BJ (cell line): ENCODE data around the gene GFRA1. TPM values are rescaled to one million over a fixed set of nuclear protein-coding genes. Genes with fewer than 3 reads are reported as not detected.

Experiments
- CTCF ChIA-PET: fragments of 350-600 bp; formaldehyde crosslinking; extraction: SDS; loops from one replicate; lab custom pipeline; 2021; ENCODE audit warnings: antibody characterized with exemption, inconsistent platforms; lab: Yijun Ruan, JAX
- POLR2A ChIA-PET: fragments of 300-600 bp; sonication (Branson Sonifier 250); formaldehyde crosslinking; extraction: SDS; loops from one replicate; lab custom pipeline; 2021; ENCODE audit warnings: antibody characterized with exemption; lab: Charles Lee
- DNase-seq: peaks from one replicate; pipeline ENCODE4 v3.0.0-alpha.2; 2011; ENCODE audit warnings: low read depth
- H3K27me3 ChIP-seq: 2 replicates; pipeline ENCODE4 v1.6.0; 2011; ENCODE audit warnings: low read length; ENCODE audit not compliant: control insufficient read depth, insufficient read depth
- H3K36me3 ChIP-seq: 2 replicates; pipeline ENCODE4 v1.5.1; 2011; ENCODE audit warnings: low read length; ENCODE audit not compliant: control insufficient read depth, insufficient read depth
- H3K4me3 ChIP-seq: 2 replicates; pipeline ENCODE4 v1.5.1; 2011; ENCODE audit warnings: low read depth, mild to moderate bottlenecking, control low read depth, low read length
- polyA plus RNA-seq: library from polyadenylated mRNA; depleted of rRNA; stranded (reverse); fragments of >200 nt; gene quantifications from 2 replicates; pipeline ENCODE4 v1.2.3, GENCODE V29; 2011
- TF ChIP-seq, protein P1 (sequence below): IDR thresholded peaks from 2 replicates; pipeline ENCODE4 v1.5.1; 2011; ENCODE audit warnings: low read depth, mild to moderate bottlenecking, control low read depth, inconsistent platforms, low read length, moderate library complexity; ENCODE audit not compliant: insufficient read depth

GFRA1 gene
- polyA plus RNA-seq, 1 experiment = 41.6 TPM

GRCh38 chr10:116311016-116311415, 38.0 kb upstream of the GFRA1 start:
- TF ChIP-seq, protein P1, sequence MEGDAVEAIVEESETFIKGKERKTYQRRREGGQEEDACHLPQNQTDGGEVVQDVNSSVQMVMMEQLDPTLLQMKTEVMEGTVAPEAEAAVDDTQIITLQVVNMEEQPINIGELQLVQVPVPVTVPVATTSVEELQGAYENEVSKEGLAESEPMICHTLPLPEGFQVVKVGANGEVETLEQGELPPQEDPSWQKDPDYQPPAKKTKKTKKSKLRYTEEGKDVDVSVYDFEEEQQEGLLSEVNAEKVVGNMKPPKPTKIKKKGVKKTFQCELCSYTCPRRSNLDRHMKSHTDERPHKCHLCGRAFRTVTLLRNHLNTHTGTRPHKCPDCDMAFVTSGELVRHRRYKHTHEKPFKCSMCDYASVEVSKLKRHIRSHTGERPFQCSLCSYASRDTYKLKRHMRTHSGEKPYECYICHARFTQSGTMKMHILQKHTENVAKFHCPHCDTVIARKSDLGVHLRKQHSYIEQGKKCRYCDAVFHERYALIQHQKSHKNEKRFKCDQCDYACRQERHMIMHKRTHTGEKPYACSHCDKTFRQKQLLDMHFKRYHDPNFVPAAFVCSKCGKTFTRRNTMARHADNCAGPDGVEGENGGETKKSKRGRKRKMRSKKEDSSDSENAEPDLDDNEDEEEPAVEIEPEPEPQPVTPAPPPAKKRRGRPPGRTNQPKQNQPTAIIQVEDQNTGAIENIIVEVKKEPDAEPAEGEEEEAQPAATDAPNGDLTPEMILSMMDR = no peak
- no peaks in the 10 kb centered on the region for H3K27me3 ChIP-seq
- H3K36me3 ChIP-seq = no peaks in the 10 kb centered on the region
- ChIA-PET CTCF (no interaction called here), POLR2A (no interaction called here)
- DNase-seq = no peak
- no peak overlapping the region for H3K4me3 ChIP-seq

- no peak for DNase-seq
- H3K4me3 ChIP-seq = no peak overlapping the region
- CTCF ChIA-PET = no interaction called here
Measured at GRCh38 chr10:116307455-116307854, 34.4 kb upstream of the GFRA1 start.

DNA sequence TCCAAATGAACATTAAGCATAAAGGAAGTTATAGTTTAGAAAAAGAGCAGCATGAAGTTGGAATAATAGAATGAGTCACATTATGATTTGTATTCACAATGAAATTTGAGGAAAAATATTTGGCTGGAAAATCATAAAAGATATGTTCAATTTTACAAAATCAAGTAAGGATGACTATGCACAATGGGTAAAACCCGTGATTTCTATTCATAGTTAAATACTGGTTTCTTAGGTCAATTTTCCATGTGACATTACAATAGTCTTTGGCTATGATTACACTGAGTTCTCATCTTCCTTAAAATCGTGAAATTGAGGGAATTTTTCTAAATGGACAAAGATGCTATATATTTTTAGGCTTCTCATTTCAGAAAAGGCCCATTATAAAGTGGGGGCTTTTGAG, 33.8 kb upstream of the GFRA1 start:
- DNase-seq = no peak
- H3K4me3 ChIP-seq = no peak overlapping the region
- CTCF ChIA-PET = no interaction called here
- H3K27me3 ChIP-seq = no peaks in the 10 kb centered on the region
- TF ChIP-seq, protein P1 = no peak
- POLR2A ChIA-PET = no interaction called here
- no peaks in the 10 kb centered on the region for H3K36me3 ChIP-seq

More at GRCh38 chr10:116307455-116307854, 34.4 kb upstream of the GFRA1 start:
- TF ChIP-seq, protein P1 = no peak
- Histone ChIP-seq H3K36me3 (no peaks in the 10 kb centered on the region), H3K27me3 (no peaks in the 10 kb centered on the region)
- POLR2A ChIA-PET = no interaction called here

- Histone ChIP-seq H3K36me3 (no peaks in the 10 kb centered on the region), H3K4me3 (no peak overlapping the region), H3K27me3 (no peaks in the 10 kb centered on the region)
- TF ChIP-seq, protein P1 = no peak
- POLR2A ChIA-PET = no interaction called here
- no peak for DNase-seq
- CTCF ChIA-PET = interaction anchor here (0.6 kb wide), 2 partner anchors 43 to 999 kb away, joined by 3 to 5 read pairs; no protein-coding TSS in a partner anchor
Measured at GRCh38 chr10:116304923-116305322, 31.9 kb upstream of the GFRA1 start.

- no peaks in the 10 kb centered on the region for H3K36me3 ChIP-seq
- POLR2A ChIA-PET = no interaction called here
- TF ChIP-seq, protein P1 = no peak
- DNase-seq = no peak
- no peaks in the 10 kb centered on the region for H3K27me3 ChIP-seq
- no peak overlapping the region for H3K4me3 ChIP-seq
- CTCF ChIA-PET = no interaction called here
Measured at GRCh38 chr10:116300542-116300941, 27.5 kb upstream of the GFRA1 start.
